GM13976 (cell line): Measurements from ENCODE around the gene ENPP3.

ENCODE experiments used
- DNase-seq: peaks from one replicate; pipeline ENCODE4 v3.0.0; 2012; ENCODE audit warnings: low spot score
- CTCF ChIP-seq: IDR thresholded peaks from 2 replicates; pipeline ENCODE4 v1.5.1; 2012; ENCODE audit warnings: borderline replicate concordance, mild to moderate bottlenecking; ENCODE audit not compliant: insufficient read depth; ENCODE audit errors: extremely low read depth, missing control alignments, control extremely low read depth
- in situ Hi-C: fragments of 300-500 bp; cut with MboI; formaldehyde crosslinking; loops from one replicate; pipeline ENCODE4 v1.12.0; 2022; ENCODE audit warnings: low sequenced_read_pairs, mixed read lengths, inconsistent platforms; ENCODE audit not compliant: unreplicated experiment

Gene ENPP3

GRCh38 chr6:131641554-131641953, 4.5 kb downstream of the ENPP3 start:
- no peak for DNase-seq
- in situ Hi-C loops = no loop called here

GRCh38 chr6:131642565-131642964, 5.5 kb downstream of the ENPP3 start:
- in situ Hi-C loops = no loop called here
- no peak for TF ChIP-seq CTCF
- no peak for DNase-seq

More at GRCh38 chr6:131641554-131641953, 4.5 kb downstream of the ENPP3 start:
- no peak for TF ChIP-seq CTCF

- no peak for DNase-seq
- in situ Hi-C loops = no loop called here
- TF ChIP-seq CTCF = no peak
Measured at GRCh38 chr6:131642987-131643611, 6.0 kb downstream of the ENPP3 start.

- in situ Hi-C loops = no loop called here
- no peak for DNase-seq
- TF ChIP-seq CTCF = no peak
Measured at GRCh38 chr6:131643855-131644460, 6.9 kb downstream of the ENPP3 start.

- in situ Hi-C loops = no loop called here
- no peak for TF ChIP-seq CTCF
Measured at GRCh38 chr6:131644921-131645320, 7.8 kb downstream of the ENPP3 start.

GRCh38 chr6:131645846-131646245, 8.7 kb downstream of the ENPP3 start:
- no peak for TF ChIP-seq CTCF
- in situ Hi-C loops = no loop called here
- DNase-seq = no peak

More at GRCh38 chr6:131644921-131645320, 7.8 kb downstream of the ENPP3 start:
- DNase-seq = no peak
